Stimulated activated CD8-positive, alpha-beta memory T cell treated with anti-CD3 and anti-CD28 coated beads, Interleukin-12 subunit alpha, Interleukin-12 subunit beta, amount 100 ng/mL, for 1 hour (primary cell): ENCODE results near the gene ABHD12.
"Not testable (repeated sequence)": the region's sequence is repeated elsewhere in the genome, so short reads cannot be mapped to it uniquely, and the experiment has no call there.

Experiments used
- DNase-seq: peaks from one replicate; pipeline ENCODE4 v3.0.0-alpha.2; 2020; ENCODE audit warnings: low read depth

Gene ABHD12

DNA sequence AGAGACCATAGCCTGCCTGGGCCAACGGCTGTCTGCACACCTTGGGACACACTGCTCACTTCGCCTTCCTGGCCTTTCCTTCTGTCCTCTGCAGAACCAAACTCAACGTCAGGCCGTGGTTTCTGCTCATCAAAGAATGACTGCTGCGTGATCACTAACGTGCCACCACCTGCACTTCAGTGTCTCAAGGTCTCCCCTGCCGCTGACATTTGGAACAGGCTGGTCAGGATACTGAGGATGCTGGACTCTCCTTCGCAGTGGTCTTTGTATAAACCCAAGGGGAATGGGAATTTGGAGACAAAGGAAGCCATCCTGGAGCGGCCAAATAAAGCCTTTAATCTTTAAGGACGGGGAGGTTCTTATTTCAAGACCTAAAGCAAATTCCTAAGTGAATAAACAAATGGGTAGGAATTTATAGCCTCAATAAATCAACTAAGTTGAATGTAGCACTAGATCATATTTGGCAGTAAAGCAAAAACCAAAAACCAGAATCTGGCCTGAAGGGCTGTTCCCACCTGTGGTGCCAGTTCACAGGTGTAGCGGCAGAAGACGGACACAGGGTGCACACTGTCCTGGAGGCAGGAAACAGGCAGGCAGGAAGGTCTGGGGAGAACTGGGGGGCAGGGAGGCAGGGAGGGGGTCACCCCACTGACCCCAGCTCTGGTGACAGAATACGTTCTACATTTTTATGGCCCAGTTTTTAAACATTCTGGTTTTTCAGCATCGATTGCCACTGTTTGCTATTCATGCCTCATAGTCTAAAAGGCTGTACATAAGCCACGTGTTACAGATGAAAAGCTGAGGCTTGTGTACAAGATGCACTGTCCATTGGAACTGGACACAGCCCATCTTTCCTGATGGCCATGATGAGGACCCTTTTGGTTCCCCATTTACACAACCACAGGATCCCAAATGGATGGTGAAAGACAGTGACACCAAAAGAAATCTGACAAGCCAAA is 36.6 kb downstream of the ABHD12 start:
- DNase-seq = no peak

DNA sequence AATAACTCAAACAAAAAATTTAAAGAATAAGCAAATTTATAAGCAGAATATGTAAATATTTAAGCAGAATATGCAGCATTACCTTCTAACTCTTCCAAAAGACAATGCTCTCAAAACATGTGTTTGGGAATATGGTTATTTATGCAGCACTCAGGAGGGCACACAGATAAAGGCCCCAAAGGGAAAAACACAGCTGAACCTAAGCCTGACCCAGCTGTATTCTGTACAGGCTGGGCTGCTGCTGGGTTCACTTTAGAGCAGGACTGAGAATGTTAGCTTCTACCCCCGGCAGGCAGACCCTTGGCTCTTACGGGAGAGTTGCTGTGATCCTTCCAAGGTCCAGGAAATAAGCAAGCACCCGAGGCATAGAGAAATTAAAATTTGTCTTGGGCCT is 37.3 kb downstream of the ABHD12 start:
- no peak for DNase-seq

DNA sequence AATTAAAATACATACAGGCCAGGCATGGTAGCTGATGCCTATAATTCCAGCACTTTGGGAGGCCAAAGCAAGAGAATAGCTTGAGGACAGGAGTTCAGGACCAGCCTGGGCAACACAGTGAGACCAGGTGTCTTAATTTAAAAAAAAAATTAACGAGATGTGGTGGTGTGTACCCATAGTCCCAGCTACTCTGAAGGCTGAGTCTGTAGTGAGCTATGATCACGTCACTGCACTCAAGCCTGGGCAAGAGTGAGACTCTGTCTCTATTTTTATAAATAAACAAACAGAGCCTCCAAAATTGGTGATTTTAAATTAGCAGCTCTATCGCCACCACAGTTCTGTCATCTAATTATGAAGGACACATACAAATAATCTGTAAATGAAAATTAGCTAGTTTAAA is 37.9 kb downstream of the ABHD12 start:
- DNase-seq = no peak

DNA sequence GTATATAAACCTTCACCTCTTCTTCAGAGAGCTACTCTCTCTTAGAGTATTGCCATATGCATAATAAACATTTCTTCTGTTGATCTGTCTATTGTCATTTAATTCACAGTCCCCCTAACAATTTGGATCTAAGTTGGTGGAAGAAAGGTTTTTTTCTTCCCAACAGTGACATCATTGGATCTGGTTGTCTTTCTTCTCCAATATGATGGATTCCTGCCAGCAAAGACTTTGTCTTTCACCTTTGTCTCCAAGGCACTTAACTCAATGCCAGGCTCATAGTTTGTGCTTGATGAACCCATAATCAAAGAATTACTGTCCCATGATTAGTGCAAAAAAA is 39.6 kb downstream of the ABHD12 start:
- DNase-seq = no peak

DNA sequence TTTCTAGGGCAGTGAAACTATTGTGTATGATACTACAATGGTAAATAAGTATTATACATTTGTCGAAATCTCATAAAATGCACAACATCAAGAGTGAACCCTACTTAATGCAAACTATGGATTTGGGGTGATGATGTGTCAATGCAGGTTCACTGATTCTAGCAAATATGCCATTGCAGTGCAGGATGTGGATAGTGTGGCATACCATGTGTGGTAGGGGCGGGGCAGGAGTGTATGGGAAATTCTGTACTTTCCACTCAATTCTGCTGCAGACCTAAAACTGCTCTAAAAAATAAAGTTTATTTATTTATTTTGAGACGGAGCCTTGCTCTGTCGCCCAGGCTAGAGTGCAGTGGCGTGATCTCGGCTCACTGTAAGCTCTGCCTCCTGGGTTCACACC is 44.3 kb downstream of the ABHD12 start:
- DNase-seq = no peak

DNA sequence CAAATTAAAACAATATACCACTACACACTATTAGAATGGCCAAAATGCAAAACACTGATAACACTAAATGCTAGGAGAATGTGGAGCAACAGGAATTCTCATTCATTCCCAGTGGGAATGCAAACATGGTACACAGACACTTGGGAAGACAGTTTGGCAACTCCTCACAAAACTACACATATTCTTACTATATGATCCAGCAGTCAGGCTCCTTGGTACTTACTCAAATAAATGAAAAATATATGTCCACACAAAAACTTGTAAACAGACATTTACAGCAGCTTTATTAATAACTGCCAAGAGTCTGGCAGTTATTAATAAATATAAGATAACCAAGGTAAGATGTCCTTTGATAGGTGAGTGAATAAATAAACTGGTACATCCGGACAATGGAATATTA is 44.9 kb downstream of the ABHD12 start:
- DNase-seq = no peak

DNA sequence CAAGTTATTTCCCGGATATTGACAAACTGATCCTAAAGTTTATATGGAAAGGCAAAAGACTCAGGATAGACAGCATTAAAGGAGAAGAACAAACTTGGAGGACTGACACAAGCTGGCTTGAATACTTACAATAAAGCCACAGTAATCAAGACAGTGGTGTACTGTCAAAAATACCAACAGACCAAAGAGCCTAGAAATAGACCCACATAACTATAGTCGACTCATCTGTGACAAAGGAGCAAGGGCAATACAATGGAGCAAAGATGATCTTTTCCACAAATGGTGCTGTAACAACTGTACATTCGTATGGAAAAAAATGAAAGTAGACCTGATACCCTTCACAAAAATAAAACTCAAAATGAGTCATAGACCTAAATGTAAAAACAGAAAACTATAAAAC is 46.0 kb downstream of the ABHD12 start:
- DNase-seq = no peak

DNA sequence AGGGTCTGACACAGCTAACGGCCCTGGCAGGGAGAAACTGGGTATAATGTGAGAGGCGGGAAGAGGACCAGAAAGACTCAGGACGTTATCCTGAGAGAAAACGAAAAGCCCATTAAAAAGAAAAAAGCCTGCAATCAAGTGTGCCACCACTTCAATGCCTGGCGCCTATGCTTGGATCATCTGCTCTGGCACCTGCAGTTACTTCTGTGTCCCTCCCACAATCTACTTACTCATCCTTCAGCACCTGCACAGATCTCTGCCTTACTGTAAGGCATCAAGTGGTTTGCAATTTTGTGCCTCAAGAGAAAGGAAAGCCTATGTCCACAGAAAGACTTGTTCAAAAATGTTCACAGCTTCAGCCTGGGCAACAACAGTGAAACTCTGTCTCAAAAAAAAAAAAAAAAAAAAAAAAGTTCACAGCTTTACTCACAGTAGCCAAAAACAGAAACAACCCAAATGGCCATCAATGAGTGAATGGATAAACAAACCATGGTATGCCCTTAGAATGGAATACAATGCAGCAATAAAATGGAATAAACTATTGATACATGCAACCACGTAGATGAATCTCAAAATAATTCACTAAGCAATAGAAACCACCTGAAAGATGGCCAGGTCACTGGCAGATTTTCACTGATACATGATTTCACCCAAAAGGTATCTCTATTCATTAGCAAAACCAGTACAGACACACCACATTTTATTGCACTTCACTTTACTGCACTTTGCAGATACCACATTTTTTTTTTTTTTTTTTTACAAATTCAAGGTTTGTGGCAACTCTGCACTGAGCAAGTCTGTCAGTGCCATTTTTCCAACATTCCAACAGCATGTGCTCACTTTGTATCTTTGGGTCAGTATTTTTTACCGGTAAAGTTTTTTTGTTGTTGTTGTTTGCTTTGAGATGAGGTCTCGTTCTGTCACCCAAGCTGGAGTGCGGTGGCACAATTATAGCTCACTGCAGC is 48.6 kb downstream of the ABHD12 start:
- no peak for DNase-seq

DNA sequence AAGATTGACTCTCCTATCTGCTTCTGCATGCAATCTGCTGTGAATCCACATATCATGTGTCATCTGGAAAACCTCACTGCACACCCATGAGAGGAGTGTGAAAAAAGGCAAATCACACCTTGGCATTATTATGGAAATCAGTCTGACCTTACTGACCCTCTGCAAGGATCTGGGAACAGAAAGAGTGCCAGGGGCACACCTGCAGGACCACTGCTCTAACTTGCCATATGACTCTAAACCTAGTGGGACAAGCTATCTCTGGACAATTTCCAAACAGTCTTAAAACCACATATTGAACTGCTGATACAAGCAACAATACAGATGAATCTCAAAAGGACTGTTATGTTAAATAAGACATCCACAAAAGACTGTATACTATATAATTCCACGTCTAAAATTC is 50.3 kb downstream of the ABHD12 start:
- no peak for DNase-seq

DNA sequence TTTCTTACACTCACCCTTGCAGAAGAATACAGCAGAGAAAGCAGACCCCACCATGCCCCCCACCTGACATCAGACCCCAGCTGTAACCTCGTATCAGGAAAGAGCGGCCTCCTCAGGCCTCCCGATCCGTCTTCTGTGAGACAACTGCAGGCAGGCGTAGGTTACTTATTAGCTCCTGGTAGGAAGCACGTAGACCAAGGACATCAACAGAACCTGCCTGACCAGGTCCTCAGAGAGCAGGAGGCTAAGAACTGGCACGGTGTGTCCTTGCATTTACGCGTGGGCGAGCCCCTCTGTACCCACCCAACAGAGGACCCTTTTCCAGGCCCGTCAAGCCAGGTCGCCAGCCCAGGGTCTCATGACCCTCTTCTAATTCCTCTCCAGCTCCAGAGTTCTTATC is 51.0 kb downstream of the ABHD12 start:
- no peak for DNase-seq

DNA sequence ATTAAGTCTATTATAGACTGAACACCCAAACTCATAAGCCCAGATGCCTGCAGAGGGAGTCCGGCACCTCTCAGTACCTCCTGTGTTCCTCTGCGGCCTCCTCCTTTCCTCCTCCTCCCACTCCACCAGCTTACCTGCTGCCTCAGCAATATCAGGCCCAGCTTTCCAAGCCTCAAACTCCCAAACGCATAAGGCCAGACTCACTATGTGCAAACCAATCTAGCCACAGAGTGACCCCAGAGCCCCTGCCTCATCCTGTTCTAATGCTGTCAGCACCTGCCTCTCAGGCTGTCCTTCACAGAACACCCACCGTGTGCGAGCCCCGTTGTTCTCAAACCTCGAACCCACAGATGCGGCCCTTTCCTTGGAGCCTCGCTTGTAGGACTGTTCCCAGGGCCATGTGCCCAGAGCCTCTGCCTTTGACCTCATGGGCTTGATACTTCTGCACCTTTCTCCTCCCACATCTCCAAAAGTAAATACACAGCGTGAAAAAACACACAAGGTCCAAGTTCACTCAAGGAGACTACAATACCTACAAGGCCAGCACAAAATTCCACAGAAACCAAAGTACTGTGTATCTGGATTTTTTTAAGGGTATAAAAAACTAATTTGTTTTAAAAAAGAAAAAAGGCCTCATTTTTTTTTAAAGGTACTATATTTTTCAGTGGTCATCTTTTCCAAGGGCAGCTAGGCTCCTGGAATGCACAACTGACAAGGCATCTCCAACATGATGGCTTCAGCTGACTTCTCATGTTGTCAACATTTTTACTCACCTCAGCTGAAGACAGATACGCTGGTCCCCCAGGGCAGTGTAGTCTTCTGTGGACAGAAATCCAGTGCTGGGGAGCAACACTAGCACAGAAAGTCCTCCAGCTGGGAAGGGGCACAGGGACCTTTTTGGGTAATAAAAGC is 52.3 kb downstream of the ABHD12 start:
- no peak for DNase-seq

DNA sequence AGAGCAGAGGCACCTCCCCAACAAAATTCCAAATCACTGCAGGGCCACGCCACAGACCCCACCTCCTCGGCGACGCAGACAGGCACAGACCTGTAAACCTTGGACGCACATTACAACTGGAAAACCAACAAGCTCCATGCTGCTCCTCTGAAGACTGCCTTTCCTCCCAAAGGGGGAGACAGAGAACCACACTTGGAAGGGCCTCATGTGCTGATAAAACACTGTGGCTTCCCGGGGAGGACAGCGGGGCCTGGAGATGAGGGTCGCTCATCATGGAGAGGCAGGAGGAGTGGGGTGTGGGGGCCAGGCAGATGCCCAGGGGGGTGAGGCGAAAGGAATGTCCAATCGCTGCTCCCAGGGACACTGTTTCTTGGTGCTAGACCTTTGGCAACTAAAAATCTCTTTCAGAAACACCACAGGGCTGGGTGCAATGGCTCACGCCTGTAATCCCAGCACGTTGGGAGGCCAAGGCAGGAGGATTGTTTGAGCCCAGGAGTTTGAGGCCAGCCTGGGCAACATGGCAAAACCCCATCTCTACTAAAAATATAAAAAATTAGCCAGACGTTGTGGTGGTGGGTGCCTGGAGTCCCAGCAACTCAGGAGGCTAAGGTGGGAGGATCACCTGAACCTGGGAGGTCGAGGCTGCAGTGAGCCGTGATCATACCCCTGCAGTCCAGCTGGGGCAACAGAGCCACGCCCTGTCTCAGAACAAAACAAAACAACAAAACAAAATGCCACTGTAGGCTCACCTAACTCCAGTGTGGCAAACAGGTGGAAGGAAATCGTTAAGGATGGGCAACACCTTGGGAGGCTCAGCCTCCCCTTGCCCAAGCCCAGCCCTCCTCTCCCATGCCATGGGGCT is 53.8 kb downstream of the ABHD12 start:
- no peak for DNase-seq

DNA sequence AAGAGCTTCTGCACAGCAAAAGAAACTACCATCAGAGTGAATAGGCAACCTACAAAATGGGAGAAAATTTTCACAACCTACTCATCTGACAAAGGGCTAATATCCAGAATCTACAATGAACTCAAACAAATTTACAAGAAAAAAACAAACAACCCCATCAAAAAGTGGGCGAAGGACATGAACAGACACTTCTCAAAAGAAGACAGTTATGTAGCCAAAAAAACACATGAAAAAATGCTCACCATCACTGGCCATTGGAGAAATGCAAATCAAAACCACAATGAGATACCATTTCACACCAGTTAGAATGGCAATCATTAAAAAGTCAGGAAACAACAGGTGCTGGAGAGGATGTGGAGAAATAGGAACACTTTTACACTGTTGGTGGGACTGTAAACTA is 55.7 kb downstream of the ABHD12 start:
- DNase-seq = not testable (repeated sequence)

DNA sequence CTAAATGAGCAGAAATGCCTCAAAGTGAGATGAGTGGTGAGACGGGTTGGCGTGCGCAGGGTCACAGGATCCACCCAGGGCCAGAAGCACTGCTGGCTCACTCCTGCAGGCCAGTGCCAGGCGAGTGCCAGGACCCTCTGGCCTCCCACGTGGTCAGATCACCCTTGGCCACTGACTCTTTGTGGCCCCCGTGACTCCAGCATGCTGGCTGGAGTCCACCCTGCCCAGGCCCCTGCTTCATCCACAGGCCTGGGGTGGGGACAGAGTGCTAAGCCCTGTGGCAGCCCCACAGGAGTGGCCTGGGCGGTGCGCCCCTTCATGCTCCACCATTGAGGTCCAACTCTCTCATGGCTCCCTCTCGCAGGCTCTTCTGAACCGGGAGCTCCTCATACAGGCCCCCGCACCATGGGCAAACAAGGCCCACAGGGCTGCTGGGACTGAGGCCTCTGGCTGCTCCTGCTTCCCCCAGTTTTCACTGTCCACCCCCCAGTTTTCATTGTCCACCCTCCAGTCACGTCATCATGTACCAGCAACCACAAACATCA is 61.6 kb downstream of the ABHD12 start:
- no peak for DNase-seq

DNA sequence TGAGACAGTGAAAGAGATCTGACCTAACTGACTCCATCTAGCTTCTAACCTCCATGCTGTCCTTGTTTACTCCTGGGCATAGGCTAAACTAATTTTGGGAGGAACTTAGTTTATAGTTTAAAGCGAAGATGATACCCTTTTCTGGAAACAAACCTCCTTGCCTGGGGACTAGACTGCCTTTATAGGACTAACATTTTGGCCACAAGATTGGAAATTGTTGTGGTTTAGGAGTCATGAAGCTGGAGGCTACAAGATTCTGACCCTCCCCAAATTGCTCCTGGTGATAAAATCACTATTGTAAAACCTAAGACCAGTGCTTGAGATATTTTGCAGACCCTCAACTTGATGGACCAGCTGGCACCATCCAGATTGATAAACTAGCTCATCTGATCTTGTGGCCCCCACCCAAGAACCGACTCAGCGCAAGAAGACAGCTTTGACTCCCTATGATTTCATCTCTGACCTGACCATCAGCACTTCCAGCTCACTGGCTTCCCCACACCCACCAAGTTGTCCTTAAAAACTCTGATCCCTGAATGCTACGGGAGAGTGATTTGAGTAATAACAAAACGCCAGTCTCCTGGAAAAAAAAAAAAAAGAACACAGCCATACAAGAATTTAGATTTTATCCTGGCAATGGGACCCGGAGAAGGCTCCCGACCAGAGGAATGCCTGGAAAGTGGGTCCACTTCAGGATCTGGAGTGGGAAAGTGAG is 63.0 kb downstream of the ABHD12 start:
- no peak for DNase-seq

DNA sequence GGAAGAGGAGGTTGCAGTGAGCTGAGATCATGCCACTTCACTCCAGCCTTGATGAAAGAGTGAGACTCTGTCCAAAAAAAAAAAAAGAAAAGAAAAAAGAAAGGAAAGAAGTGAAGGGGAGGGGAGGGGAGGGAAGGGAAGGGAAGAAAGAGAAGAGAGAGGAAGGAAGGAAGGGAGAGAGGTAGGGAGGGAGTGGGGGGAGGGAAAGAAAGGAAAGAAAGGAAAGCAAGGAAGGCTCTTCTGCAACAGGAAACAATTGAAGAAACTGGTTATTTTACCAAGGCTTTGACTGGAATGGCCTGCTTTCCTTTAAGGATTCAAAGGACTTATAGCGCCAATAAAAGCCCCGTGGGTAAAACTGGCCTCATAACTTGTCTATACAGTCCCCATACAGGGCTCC is 64.6 kb downstream of the ABHD12 start:
- DNase-seq = no peak

DNA sequence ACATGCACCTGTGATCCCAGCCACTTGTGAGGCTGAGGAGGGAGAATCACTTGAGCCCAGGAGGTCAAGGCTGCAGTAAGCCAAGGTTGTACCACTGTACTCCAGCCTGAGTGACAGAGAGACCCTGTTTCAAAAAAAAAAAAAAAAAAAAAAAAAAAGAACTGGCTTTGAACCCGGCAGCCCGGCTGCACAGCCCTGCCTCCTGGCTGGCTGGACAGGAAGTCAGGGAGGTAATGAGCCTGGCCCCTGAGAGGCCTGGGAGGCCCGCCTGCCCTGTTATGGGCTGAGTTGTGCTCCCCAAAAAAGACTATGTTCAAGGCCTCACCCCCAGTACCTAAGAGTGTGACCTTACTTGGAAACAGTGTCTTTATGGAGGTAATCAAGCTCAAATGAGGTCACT is 65.6 kb downstream of the ABHD12 start:
- DNase-seq = no peak

DNA sequence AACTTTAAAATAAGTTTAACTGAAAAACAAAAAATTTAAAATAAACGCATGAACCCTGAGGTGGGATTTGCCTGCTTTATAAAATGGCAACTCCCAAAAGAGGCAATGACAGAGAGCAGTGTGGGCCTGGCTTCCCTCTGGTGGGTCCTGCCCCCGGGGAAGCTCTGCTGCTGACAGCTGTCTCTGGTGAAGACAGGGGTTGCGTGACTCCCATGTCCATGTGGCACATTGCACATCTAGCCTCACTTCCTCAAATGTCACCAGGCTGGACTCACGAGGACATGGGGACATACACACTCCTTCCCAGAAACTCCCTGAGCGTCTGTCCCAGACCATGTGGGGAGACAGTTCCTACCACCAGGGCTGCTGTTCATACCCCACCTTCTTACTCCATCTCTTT is 66.2 kb downstream of the ABHD12 start:
- no peak for DNase-seq

DNA sequence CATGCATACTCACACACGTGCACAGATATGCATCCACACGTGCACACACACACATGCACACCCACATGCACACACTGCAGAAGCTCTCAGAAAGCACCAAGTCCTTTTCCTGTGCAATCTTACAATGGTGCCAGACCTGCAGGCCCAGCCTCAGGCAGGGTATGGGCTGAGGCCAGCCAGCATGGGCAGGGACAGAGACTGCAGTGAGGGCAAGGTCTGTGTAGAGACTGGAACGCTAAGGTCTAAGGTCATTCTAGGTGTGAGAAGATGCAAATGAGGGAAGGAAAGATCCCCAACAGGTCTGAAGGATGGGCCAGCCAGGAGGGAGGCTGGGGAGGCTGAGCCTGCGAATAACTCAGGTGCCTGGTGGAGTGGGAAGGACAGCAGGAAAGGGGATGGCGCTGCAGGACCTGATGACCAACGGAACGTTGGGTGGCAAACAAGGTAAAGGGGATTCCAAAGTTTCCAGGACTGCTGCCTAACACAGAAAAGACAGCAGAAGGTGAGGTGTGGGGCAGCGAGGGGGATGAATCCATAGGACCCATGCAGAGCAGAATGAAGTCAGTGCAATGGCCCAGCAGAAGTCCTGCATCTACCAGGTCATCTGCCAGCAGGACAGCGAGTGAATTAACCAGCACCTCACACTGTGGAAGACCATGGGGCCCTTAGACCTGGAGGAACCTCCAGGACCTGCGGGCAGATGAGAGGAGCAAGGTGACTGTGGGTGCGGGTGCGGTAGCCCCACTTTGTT is 67.0 kb downstream of the ABHD12 start:
- no peak for DNase-seq
